Activated naive CD4-positive, alpha-beta T cell treated with anti-CD3 and anti-CD28 coated beads, Interleukin-2, amount 10 ng/mL, durations not matched to agents 7 days and 5 days (primary cell): ENCODE measurements around the gene PDP2.
A peak's percentile ranks its signal among the peaks of the same experiment; 100 is the strongest.
"Not testable (repeated sequence)": the region's sequence is repeated elsewhere in the genome, so short reads cannot be mapped to it uniquely, and the experiment has no call there.

Experiments used
- CTCF ChIA-PET: fragments of 350-600 bp; sonication (Branson Sonifier 250); formaldehyde crosslinking; loops from one replicate; lab custom pipeline; 2021; ENCODE audit warnings: antibody characterized with exemption; lab: Charles Lee
- DNase-seq: peaks from one replicate; pipeline ENCODE4 v3.0.0-alpha.2; 2020
- H3K27ac Mint-ChIP-seq: one replicate; pipeline ENCODE4 v1.8.0; 2021; ENCODE audit warnings: mild to moderate bottlenecking, moderate library complexity, mixed read lengths
- H3K27me3 Mint-ChIP-seq: one replicate; pipeline ENCODE4 v1.8.0; 2021; ENCODE audit warnings: mild to moderate bottlenecking, mixed read lengths
- H3K36me3 Mint-ChIP-seq: one replicate; pipeline ENCODE4 v1.8.0; 2021; ENCODE audit warnings: mixed read lengths
- H3K4me1 Mint-ChIP-seq: one replicate; pipeline ENCODE4 v1.8.0; 2021; ENCODE audit warnings: mixed read lengths
- H3K4me3 Mint-ChIP-seq: one replicate; pipeline ENCODE4 v1.8.0; 2021; ENCODE audit warnings: mild to moderate bottlenecking, moderate library complexity, mixed read lengths
- H3K9me3 Mint-ChIP-seq: one replicate; pipeline ENCODE4 v1.8.0; 2021; ENCODE audit warnings: mixed read lengths

PDP2 gene

GRCh38 chr16:66926171-66926947 is 46.0 kb downstream of the PDP2 start:
- Mint-ChIP-seq H3K36me3 (peaks cover 2% of the 10 kb centered on the region), H3K9me3 (no peaks in the 10 kb centered on the region), H3K4me3 (no peak overlapping the region), H3K27ac (no peak overlapping the region), H3K4me1 (peaks cover 19% of the 10 kb centered on the region), H3K27me3 (peaks cover 62% of the 10 kb centered on the region)
- CTCF ChIA-PET, result interaction anchor here (0.8 to 7.1 kb wide), 5 partner anchors 8 to 35 kb away, joined by 3 to 135 read pairs (median 4); partner anchors contain the start of gene CES3
- no peak for DNase-seq

DNA sequence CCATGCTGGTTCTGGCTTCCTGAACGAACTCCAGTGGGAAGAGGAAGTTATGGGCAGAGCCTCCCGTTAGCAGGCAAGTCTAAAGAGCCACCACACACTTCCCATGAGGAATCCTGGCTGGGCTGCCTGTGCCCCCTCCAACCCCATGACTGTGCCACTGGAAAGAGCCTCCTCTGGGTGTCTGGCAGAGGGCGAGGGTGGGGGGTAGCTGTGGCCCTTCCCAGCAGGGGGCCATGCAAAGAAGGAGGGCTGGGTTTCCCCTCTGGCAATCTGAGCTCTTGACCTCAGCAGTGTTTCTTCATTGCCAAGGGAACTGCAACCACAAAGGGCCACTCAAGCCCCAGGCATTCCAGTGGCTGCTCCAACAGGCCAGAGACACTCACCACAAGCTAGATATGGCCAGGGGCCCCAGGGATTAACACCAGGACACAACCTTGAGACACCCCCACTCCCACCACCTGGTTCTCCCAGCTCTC is 46.7 kb downstream of the PDP2 start:
- Mint-ChIP-seq H3K36me3 (peaks cover 7% of the 10 kb centered on the region), H3K27me3 (peaks cover 55% of the 10 kb centered on the region), H3K27ac (no peak overlapping the region), H3K4me3 (no peak overlapping the region), H3K9me3 (no peaks in the 10 kb centered on the region), H3K4me1 (peaks cover 23% of the 10 kb centered on the region)
- CTCF ChIA-PET, result interaction anchor here (0.9 to 7.1 kb wide), 3 partner anchors 9 to 30 kb away, joined by 3 to 135 read pairs (median 4); no protein-coding TSS in a partner anchor
- no peak for DNase-seq

- H3K4me3 Mint-ChIP-seq, result no peak overlapping the region
- CTCF ChIA-PET, result interaction anchor here (0.8 to 7.1 kb wide), 17 partner anchors 9 to 321 kb away, joined by 3 to 135 read pairs (median 6); partner anchors contain the start of genes CDH16, NAE1 and PDP2
- peaks cover 33% of the 10 kb centered on the region for H3K4me1 Mint-ChIP-seq
- peaks cover 46% of the 10 kb centered on the region for H3K27me3 Mint-ChIP-seq
- H3K27ac Mint-ChIP-seq, result no peak overlapping the region
- peaks cover 15% of the 10 kb centered on the region for H3K36me3 Mint-ChIP-seq
- no peaks in the 10 kb centered on the region for H3K9me3 Mint-ChIP-seq
- DNase-seq, result no peak
These were observed 47.8 kb downstream of the PDP2 start for GRCh38 chr16:66927918-66928649.

DNA sequence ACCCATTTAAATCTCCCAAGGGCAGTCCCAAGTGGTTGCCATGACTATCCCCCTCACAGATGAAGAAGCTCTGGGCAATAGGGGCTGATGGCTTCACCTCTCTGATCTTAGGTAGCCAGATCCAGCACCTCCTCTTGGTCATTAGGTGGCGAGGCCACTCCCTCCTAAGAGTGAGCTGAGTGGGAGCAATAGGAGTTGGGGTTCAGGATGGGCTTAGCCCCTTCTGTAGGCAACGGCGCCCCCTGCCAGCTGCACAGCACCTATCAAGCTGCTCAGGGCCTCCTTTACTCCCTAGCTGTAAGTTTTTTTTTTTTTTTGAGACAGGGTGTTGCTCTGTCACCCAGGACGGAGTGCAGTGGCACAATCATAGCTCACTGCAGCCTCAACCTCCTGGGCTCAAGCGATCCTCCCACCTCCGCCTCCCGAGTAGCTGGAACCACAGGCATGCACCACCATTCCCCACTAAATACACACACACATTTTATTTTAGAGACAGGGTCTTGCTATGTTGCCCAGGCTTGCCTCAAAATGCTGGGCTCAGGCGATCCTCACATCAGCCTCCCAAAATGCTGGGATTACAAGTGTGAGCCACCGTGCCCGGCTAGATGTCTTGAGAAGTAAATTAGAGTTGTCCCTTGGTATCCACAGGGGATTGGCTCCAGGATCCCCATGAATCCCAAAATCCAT is 48.5 kb downstream of the PDP2 start:
- Mint-ChIP-seq H3K27me3 (peaks cover 39% of the 10 kb centered on the region), H3K27ac (peak overlapping the region; percentile 45), H3K36me3 (peaks cover 22% of the 10 kb centered on the region), H3K4me3 (no peak overlapping the region), H3K4me1 (peaks cover 39% of the 10 kb centered on the region), H3K9me3 (no peaks in the 10 kb centered on the region)
- DNase-seq, result peak; percentile 66
- CTCF ChIA-PET, result interaction anchor here (0.7 to 7.1 kb wide), 19 partner anchors 10 to 321 kb away, joined by 3 to 135 read pairs (median 5); partner anchors contain the start of genes CDH16, NAE1 and PDP2

GRCh38 chr16:66930189-66930588 is 49.9 kb downstream of the PDP2 start:
- Mint-ChIP-seq H3K4me1 (peaks cover 43% of the 10 kb centered on the region), H3K36me3 (peaks cover 27% of the 10 kb centered on the region), H3K27me3 (peaks cover 25% of the 10 kb centered on the region), H3K4me3 (no peak overlapping the region), H3K9me3 (no peaks in the 10 kb centered on the region), H3K27ac (no peak overlapping the region)
- CTCF ChIA-PET, result interaction anchor here (0.9 to 1.3 kb wide), 2 partner anchors 9 to 35 kb away, joined by 3 to 6 read pairs; no protein-coding TSS in a partner anchor
- no peak for DNase-seq

GRCh38 chr16:66931665-66932064 is 51.4 kb downstream of the PDP2 start:
- Mint-ChIP-seq H3K36me3 (peaks cover 29% of the 10 kb centered on the region), H3K4me1 (peaks cover 50% of the 10 kb centered on the region), H3K27ac (no peak overlapping the region), H3K27me3 (peaks cover 11% of the 10 kb centered on the region), H3K9me3 (no peaks in the 10 kb centered on the region), H3K4me3 (no peak overlapping the region)
- DNase-seq, result no peak
- CTCF ChIA-PET, result interaction anchor here (0.6 to 1.4 kb wide), 3 partner anchors 25 to 97 kb away, joined by 3 to 7 read pairs (median 3); no protein-coding TSS in a partner anchor

DNA sequence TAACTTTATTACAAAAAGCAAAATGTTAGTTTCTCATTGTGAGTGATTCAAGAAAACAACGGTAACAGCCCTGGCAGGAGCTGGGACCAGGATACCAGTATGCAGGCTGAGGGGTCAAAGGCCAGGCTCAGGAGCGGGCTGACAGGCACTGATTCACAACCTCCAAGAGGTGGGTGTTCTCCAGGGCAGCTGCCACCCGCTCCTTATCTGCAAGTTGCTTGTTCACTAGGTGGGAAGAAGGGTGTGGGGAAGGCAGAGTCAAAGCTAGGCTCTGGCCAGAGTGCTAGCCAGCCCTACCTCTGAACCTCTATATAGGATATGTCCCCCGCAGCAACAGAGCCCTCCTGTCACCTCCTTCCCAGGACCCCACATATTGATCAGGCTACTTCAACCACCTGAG is 51.8 kb downstream of the PDP2 start:
- H3K4me3 Mint-ChIP-seq, result peak overlapping the region; percentile 98
- no peaks in the 10 kb centered on the region for H3K9me3 Mint-ChIP-seq
- CTCF ChIA-PET, result interaction anchor here (0.7 to 1.4 kb wide), 2 partner anchors 24 to 37 kb away, joined by 3 to 7 read pairs; no protein-coding TSS in a partner anchor

DNA sequence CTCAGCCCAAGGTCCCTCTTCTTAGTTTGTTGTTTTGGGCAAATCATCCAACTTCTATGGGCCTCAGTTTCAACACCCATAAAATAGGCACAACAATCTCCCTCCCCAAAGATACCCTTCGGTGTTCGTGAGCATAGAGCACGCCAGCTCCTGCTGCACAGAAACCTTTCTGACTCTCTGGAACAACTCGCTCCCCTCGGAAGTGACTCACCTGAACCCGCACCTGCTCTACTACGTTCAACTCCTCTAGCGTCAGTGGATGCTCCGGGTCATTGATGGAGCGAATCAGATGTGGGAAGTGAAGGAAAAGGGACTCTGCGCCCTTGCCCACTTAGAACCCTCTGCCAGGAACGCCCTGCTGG is 53.4 kb downstream of the PDP2 start:
- H3K36me3 Mint-ChIP-seq, result peaks cover 34% of the 10 kb centered on the region
- CTCF ChIA-PET, result interaction anchor here (1.8 to 2.3 kb wide), 2 partner anchors 40 to 65 kb away, joined by 4 to 12 read pairs; no protein-coding TSS in a partner anchor
- H3K27ac Mint-ChIP-seq, result peak overlapping the region; percentile 96
- no peak for DNase-seq
- no peaks in the 10 kb centered on the region for H3K9me3 Mint-ChIP-seq
- H3K27me3 Mint-ChIP-seq, result no peaks in the 10 kb centered on the region
- H3K4me1 Mint-ChIP-seq, result peaks cover 54% of the 10 kb centered on the region
- peak overlapping the region; percentile 98 for H3K4me3 Mint-ChIP-seq

More for the DNA sequence above, 51.8 kb downstream of the PDP2 start:
- Mint-ChIP-seq H3K27me3 (peaks cover 6% of the 10 kb centered on the region), H3K36me3 (peaks cover 31% of the 10 kb centered on the region), H3K27ac (peak overlapping the region; percentile 29), H3K4me1 (peaks cover 51% of the 10 kb centered on the region)
- no peak for DNase-seq

DNA sequence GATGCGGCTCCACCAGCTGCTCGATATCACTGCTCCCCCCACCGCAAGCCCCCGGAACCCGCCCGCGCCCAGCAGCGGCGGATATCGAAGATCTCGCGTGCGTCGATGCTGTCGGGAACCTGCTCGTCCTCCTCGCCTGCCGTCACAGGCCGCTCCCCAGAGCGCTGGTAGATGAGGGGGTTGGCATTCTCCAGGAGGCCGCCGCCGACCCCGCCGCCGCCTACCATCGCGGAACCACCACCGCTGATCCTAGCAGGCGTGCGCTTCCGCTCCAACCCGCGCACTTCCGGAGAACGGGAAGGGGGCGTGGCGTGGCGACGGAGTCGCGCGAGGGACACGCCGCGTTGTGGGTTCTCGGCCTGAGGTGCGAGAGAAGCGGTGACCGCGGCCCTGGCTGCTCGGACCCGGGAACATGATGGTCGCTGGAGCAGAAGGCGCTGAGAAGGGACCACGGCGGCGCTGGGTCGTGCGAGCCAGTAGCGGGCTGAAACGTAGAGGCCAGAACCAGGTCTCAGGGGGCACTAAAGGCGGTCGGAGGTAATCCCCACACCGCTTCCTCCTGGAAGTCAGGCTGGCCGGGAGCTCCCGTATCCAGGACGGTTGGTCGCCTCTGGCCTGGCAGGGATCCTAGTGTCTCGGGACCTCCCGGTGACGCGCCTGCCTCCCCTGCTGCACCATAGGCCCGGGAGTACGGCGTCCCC is 54.0 kb downstream of the PDP2 start, which contains the start of gene CIAO2B:
TSS of gene CIAO2B (minus strand) at position 265 of the 701 bp plus-strand sequence. CDS start at position 227, 38 bp downstream.
- Mint-ChIP-seq H3K27ac (peak within 1 kb of the TSS; percentile 96), H3K4me3 (peak within 1 kb of the TSS; percentile 98), H3K27me3 (no peaks in the 10 kb centered on the region), H3K4me1 (peaks cover 54% of the 10 kb centered on the region), H3K9me3 (no peaks in the 10 kb centered on the region), H3K36me3 (peaks cover 34% of the 10 kb centered on the region)
- peak; percentile 90 for DNase-seq
- CTCF ChIA-PET, result interaction anchor here (1.8 to 2.3 kb wide), 2 partner anchors 40 to 66 kb away, joined by 4 to 12 read pairs; no protein-coding TSS in a partner anchor

DNA sequence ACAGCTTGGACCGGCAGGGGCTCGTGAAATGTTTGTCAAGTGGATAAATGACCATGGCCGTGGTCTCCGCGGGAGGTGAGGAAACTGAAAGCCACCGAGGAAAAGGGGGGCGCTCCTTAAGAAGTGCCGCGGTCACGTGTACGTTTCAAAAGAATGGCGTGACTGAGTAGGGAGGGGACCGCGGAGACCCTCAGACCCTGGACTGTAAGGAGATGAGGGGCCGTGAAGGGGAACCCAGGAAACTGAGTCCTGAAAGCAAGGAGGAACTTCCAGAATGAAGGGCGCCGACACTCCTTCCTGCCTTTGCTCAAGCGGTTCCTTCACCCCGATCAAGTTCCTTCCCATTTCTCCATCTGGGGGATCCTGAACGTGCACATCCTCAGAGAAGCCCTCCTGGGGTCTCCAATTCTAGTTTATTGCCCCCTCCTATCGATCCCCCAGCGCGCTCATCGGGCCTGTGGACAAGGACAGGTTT is 54.6 kb downstream of the PDP2 start:
- DNase-seq, H3K27me3 Mint-ChIP-seq, H3K9me3 Mint-ChIP-seq: not testable (repeated sequence)
- H3K4me3 Mint-ChIP-seq, result peak overlapping the region; percentile 98
- H3K36me3 Mint-ChIP-seq, result peaks cover 37% of the 10 kb centered on the region
- CTCF ChIA-PET, result interaction anchor here (2.3 kb wide), 1 partner anchor 41 kb away, joined by 12 read pairs; no protein-coding TSS in a partner anchor
- H3K27ac Mint-ChIP-seq, result peak overlapping the region; percentile 96
- peaks cover 54% of the 10 kb centered on the region for H3K4me1 Mint-ChIP-seq

DNA sequence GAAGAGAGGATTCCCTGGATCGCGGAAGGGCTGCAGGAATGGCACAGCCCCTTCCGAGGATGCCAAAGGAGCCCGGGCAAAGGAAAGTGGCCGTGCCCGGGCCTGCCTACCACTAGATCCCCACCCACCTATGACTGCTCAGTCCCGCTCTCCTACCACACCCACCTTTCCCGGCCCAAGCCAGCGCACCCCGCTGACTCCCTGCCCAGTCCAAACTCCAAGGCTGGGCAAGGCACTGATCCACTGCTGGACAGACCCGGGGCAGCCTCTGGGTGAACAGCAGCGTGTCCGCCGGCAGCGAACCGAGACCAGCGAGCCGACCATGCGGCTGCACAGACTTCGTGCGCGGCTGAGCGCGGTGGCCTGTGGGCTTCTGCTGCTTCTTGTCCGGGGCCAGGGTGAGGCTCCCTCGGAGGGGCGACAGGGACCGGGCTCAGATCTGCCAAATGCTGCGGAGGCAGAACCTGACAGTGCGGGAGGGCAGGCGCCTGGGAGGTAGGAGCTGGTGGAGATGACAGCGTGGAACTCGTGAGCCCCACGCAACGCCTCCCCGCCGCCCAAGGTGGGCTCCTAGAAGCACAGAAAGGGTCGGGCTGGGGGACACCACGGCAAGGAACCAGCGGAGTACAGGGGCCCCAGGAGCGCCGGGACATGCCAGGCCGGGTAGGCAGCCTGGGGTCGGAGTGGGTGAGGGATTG is 55.1 kb downstream of the PDP2 start, which contains the start of gene CES2:
TSS of gene CES2 (plus strand) at position 203 of the 698 bp plus-strand sequence. CDS start at position 323, 120 bp downstream.
- Mint-ChIP-seq H3K9me3 (no peaks in the 10 kb centered on the region), H3K4me1 (peaks cover 54% of the 10 kb centered on the region), H3K27me3 (no peaks in the 10 kb centered on the region), H3K4me3 (peak within 1 kb of the TSS; percentile 98), H3K27ac (peak within 1 kb of the TSS; percentile 96), H3K36me3 (peaks cover 39% of the 10 kb centered on the region)
- DNase-seq, result no peak
- CTCF ChIA-PET, result no interaction called here

- H3K4me1 Mint-ChIP-seq, result peaks cover 54% of the 10 kb centered on the region
- peaks cover 39% of the 10 kb centered on the region for H3K36me3 Mint-ChIP-seq
- CTCF ChIA-PET, result interaction anchor here (0.8 to 0.9 kb wide), 2 partner anchors 203 to 253 kb away, joined by 3 read pairs; partner anchors contain the start of gene EXOC3L1
- no peak for DNase-seq
- H3K27me3 Mint-ChIP-seq, result no peaks in the 10 kb centered on the region
- peak overlapping the region; percentile 98 for H3K4me3 Mint-ChIP-seq
- peak overlapping the region; percentile 21 for H3K27ac Mint-ChIP-seq
- H3K9me3 Mint-ChIP-seq, result no peaks in the 10 kb centered on the region
These were observed 56.1 kb downstream of the PDP2 start for GRCh38 chr16:66936462-66936861.
